Caco-2 (cell line): Measurements from ENCODE around the gene STK32B. TPM values are rescaled to one million over a fixed set of nuclear protein-coding genes. Genes with fewer than 3 reads are reported as not detected.

Experiments
- BruUV-seq: library from RNA; stranded (reverse); fragments of 400-500 nt; replicated peaks from 2 replicates; lab custom pipeline; 2021; lab: Mats Ljungman, UMichigan
- CTCF ChIA-PET: fragments of 300-600 bp; sonication (Branson Sonifier 250); formaldehyde crosslinking; loops from one replicate; lab custom pipeline; 2022; ENCODE audit warnings: antibody characterized with exemption; lab: Charles Lee
- POLR2A ChIA-PET: fragments of 300-600 bp; sonication (Branson Sonifier 250); formaldehyde crosslinking; loops from one replicate; lab custom pipeline; 2022; ENCODE audit warnings: antibody characterized with exemption; lab: Charles Lee
- DNase-seq, 2 experiments: peaks; one replicate each; pipeline versions ENCODE4 v3.0.0 to v3.0.0-alpha.2; 2020 to 2022
- H3K27me3 ChIP-seq: replicated peaks from 2 replicates; pipeline ENCODE4 v1.6.0; 2011; ENCODE audit warnings: low read length; ENCODE audit not compliant: control insufficient read depth, insufficient read depth
- H3K36me3 ChIP-seq: 2 replicates; pipeline ENCODE4 v1.5.1; 2011; ENCODE audit warnings: low read length; ENCODE audit not compliant: control insufficient read depth, insufficient read depth
- H3K4me1 ChIP-seq: fragments of 250-450 bp; sonication (Bioruptor Pico); 2 replicates; pipeline ENCODE4 v1.5.1; 2020; ENCODE audit warnings: mild to moderate bottlenecking
- H3K4me3 ChIP-seq: 2 replicates; pipeline ENCODE4 v1.5.1; 2011; ENCODE audit warnings: low read depth, mild to moderate bottlenecking, control low read depth, low read length
- H3K9me3 ChIP-seq: fragments of 250-450 bp; sonication (Bioruptor Pico); 2 replicates; pipeline ENCODE4 v1.5.1; 2020; ENCODE audit warnings: mild to moderate bottlenecking, moderate library complexity
- H3K27ac Mint-ChIP-seq: one replicate; pipeline ENCODE4 v1.8.0; 2022; ENCODE audit warnings: mixed read lengths; ENCODE audit not compliant: unreplicated experiment
- H3K27me3 Mint-ChIP-seq: one replicate; pipeline ENCODE4 v1.8.0; 2022; ENCODE audit warnings: mixed read lengths; ENCODE audit not compliant: insufficient read depth, unreplicated experiment
- H3K36me3 Mint-ChIP-seq: one replicate; pipeline ENCODE4 v1.8.0; 2022; ENCODE audit warnings: mild to moderate bottlenecking, mixed read lengths; ENCODE audit not compliant: insufficient read depth, unreplicated experiment
- H3K4me1 Mint-ChIP-seq: one replicate; pipeline ENCODE4 v1.8.0; 2022; ENCODE audit warnings: low read depth, mixed read lengths; ENCODE audit not compliant: unreplicated experiment
- H3K4me3 Mint-ChIP-seq: one replicate; pipeline ENCODE4 v1.8.0; 2022; ENCODE audit warnings: mild to moderate bottlenecking, moderate library complexity, mixed read lengths; ENCODE audit not compliant: unreplicated experiment
- H3K9me3 Mint-ChIP-seq: one replicate; pipeline ENCODE4 v1.8.0; 2022; ENCODE audit warnings: mixed read lengths; ENCODE audit not compliant: unreplicated experiment
- CTCF ChIP-seq, 2 experiments: fragments of 200-600 bp in 1 of 2; IDR thresholded peaks; 1 replicate in 1 of 2; 2 replicates in 1 of 2; pipeline versions ENCODE4 v1.5.1 to v1.8.0; 2011 to 2022; ENCODE audit warnings: antibody characterized with exemption in 1 of 2, control low read depth in 1 of 2, inconsistent platforms in 1 of 2, low read depth in 1 of 2, low read length in 1 of 2, mild to moderate bottlenecking in 1 of 2, moderate library complexity in 1 of 2; ENCODE audit not compliant: insufficient read depth in 1 of 2, severe bottlenecking in 1 of 2, unreplicated experiment in 1 of 2
- intact Hi-C: fragments of 100-400 bp; cut with micrococcal nuclease; formaldehyde crosslinking; loops from one replicate; pipeline ENCODE4 v1.10.0; 2022; ENCODE audit not compliant: unreplicated experiment
- total RNA-seq: library from RNA; stranded (reverse); gene quantifications from 2 replicates; pipeline ENCODE4 v1.2.3, GENCODE V29; 2022

The STK32B gene
- total RNA-seq, 1 experiment from 2014 or later = 11.2 TPM

DNA sequence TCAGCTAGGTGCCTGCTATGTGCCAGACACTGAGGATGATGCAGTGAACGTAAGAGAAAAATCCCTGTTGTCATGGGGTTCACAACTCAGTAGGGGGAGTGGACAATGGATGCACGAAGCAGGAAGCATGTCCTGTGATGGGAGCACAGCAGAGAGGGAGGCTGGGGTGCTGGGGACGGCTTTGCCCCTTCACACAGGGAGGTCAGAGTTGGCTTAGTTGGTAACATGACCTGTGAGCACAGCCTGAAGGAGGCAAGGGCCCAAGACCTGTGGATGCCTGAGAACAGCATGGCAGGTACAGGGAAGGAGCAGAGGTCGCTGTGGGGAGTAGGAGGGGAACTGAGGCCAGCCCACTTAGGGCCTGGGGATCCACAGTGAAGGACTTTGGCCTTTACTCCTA lies 109.4 kb downstream of the STK32B start:
- no peak for TF ChIP-seq CTCF (IDR thresholded peaks at IDR 0.05; ENCODE audit: insufficient read depth in 1 of 2, low read depth in 1 of 2, low read length in 1 of 2, severe bottlenecking in 1 of 2, unreplicated experiment in 1 of 2)
- BruUV-seq = no TSS peak
- CTCF ChIA-PET = no interaction called here
- Histone ChIP-seq H3K4me3 (no peak overlapping the region), H3K9me3 (no peaks in the 10 kb centered on the region), H3K27me3 (no peaks in the 10 kb centered on the region), H3K4me1 (0 out of 2 replicates have a peak, but pooled peaks cover 5% of the 10 kb centered on the region), H3K36me3 (no peaks in the 10 kb centered on the region)
- no peaks in the 10 kb centered on the region for H3K36me3 Mint-ChIP-seq
- intact Hi-C loops = no loop called here
- no peak overlapping the region for H3K4me3 Mint-ChIP-seq
- H3K9me3 Mint-ChIP-seq = peaks cover 4% of the 10 kb centered on the region
- peaks cover 16% of the 10 kb centered on the region for H3K4me1 Mint-ChIP-seq
- no peaks in the 10 kb centered on the region for H3K27me3 Mint-ChIP-seq
- no peak overlapping the region for H3K27ac Mint-ChIP-seq
- no peak for DNase-seq
- POLR2A ChIA-PET = no interaction called here

- no peak overlapping the region for H3K4me3 Mint-ChIP-seq
- intact Hi-C loops = no loop called here
- DNase-seq = no peak
- CTCF ChIA-PET = no interaction called here
- H3K9me3 ChIP-seq = no peaks in the 10 kb centered on the region
- no TSS peak for BruUV-seq
- no peaks in the 10 kb centered on the region for H3K27me3 Mint-ChIP-seq
- H3K27me3 ChIP-seq = no peaks in the 10 kb centered on the region
- H3K4me1 ChIP-seq = 0 out of 2 replicates have a peak, but pooled peaks cover 5% of the 10 kb centered on the region
- H3K4me3 ChIP-seq = no peak overlapping the region
- H3K27ac Mint-ChIP-seq = no peak overlapping the region
- peaks cover 14% of the 10 kb centered on the region for H3K9me3 Mint-ChIP-seq
- no peak for TF ChIP-seq CTCF (IDR thresholded peaks at IDR 0.05; ENCODE audit: insufficient read depth in 1 of 2, low read depth in 1 of 2, low read length in 1 of 2, severe bottlenecking in 1 of 2, unreplicated experiment in 1 of 2)
- H3K36me3 Mint-ChIP-seq = no peaks in the 10 kb centered on the region
- peaks cover 16% of the 10 kb centered on the region for H3K4me1 Mint-ChIP-seq
- H3K36me3 ChIP-seq = no peaks in the 10 kb centered on the region
- POLR2A ChIA-PET = no interaction called here
Observed at GRCh38 chr4:5162909-5163508, 111.7 kb downstream of the STK32B start.

GRCh38 chr4:5164221-5164912 lies 113.1 kb downstream of the STK32B start:
- no peak for DNase-seq
- peaks cover 19% of the 10 kb centered on the region for H3K9me3 Mint-ChIP-seq
- no peaks in the 10 kb centered on the region for H3K4me1 ChIP-seq
- H3K4me1 Mint-ChIP-seq = peaks cover 7% of the 10 kb centered on the region
- no peaks in the 10 kb centered on the region for H3K36me3 ChIP-seq
- H3K4me3 ChIP-seq = no peak overlapping the region
- BruUV-seq = no TSS peak
- CTCF ChIA-PET = no interaction called here
- intact Hi-C loops = no loop called here
- POLR2A ChIA-PET = no interaction called here
- no peaks in the 10 kb centered on the region for H3K27me3 Mint-ChIP-seq
- no peaks in the 10 kb centered on the region for H3K27me3 ChIP-seq
- H3K9me3 ChIP-seq = no peaks in the 10 kb centered on the region
- H3K27ac Mint-ChIP-seq = no peak overlapping the region
- no peak for TF ChIP-seq CTCF (IDR thresholded peaks at IDR 0.05; ENCODE audit: insufficient read depth in 1 of 2, low read depth in 1 of 2, low read length in 1 of 2, severe bottlenecking in 1 of 2, unreplicated experiment in 1 of 2)
- H3K36me3 Mint-ChIP-seq = no peaks in the 10 kb centered on the region
- H3K4me3 Mint-ChIP-seq = no peak overlapping the region
